Glutamatergic neuron (in vitro differentiated cells): ENCODE results near the gene CUEDC1. TPM values are rescaled to one million over a fixed set of nuclear protein-coding genes. Genes with fewer than 3 reads are reported as not detected.
A peak's percentile ranks its signal among the peaks of the same experiment; 100 is the strongest.

ENCODE experiments used
- DNase-seq: peaks from one replicate; pipeline ENCODE4 v3.0.0; 2022
- H3K27ac Mint-ChIP-seq: one replicate; pipeline ENCODE4 v1.8.0; 2020; ENCODE audit warnings: mild to moderate bottlenecking, mixed read lengths, inconsistent platforms; ENCODE audit not compliant: unreplicated experiment
- H3K27me3 Mint-ChIP-seq: one replicate; pipeline ENCODE4 v1.8.0; 2020; ENCODE audit warnings: mild to moderate bottlenecking, moderate library complexity, mixed read lengths, inconsistent platforms; ENCODE audit not compliant: unreplicated experiment
- H3K36me3 Mint-ChIP-seq: one replicate; pipeline ENCODE4 v1.8.0; 2020; ENCODE audit warnings: mild to moderate bottlenecking, mixed read lengths, inconsistent platforms; ENCODE audit not compliant: unreplicated experiment
- H3K4me1 Mint-ChIP-seq: one replicate; pipeline ENCODE4 v1.8.0; 2020; ENCODE audit warnings: mild to moderate bottlenecking, low read depth, mixed read lengths, inconsistent platforms; ENCODE audit not compliant: unreplicated experiment
- H3K4me3 Mint-ChIP-seq: one replicate; pipeline ENCODE4 v1.8.0; 2020; ENCODE audit warnings: mild to moderate bottlenecking, mixed read lengths, inconsistent platforms; ENCODE audit not compliant: unreplicated experiment
- H3K9me3 Mint-ChIP-seq: one replicate; pipeline ENCODE4 v1.8.0; 2020; ENCODE audit warnings: mild to moderate bottlenecking, moderate library complexity, mixed read lengths, inconsistent platforms; ENCODE audit not compliant: unreplicated experiment
- total RNA-seq: library from RNA; stranded (reverse); fragmentation: NEBNext Ultra II Directional; extraction: Animal tissue kit (Norgen Biotek cat#: 25700); gene quantifications from one replicate; pipeline ENCODE4 v1.2.1, GENCODE V29; 2021; ENCODE audit not compliant: unreplicated experiment
- TF ChIP-seq, protein P1 (sequence below): fragments of 200-600 bp; sonication (generic); IDR thresholded peaks from one replicate; pipeline ENCODE4 v1.5.0; 2021; ENCODE audit not compliant: partially characterized antibody, unreplicated experiment

Gene CUEDC1
- total RNA-seq, 1 donor from 2014 or later: 22.9 TPM

DNA sequence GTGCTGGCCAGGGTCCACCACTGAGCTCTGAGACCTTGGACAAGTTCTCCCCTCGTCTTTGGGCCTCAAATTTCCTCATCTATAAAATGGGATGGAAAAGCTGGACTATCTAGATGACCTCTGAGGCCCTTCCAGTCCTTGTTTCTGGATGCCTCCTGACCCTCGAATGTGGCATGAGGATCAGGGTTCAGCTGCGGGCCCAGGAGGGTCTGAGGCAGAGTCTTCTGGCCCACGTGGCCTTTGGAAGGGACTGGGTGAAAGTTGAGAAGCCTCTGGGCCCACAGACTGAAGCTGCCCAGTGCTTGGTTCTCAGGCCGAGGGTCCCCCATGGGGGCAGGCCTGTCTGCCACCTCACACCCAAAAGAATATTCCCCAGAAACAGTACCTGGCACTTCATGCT lies 88.5 kb downstream of the CUEDC1 start:
- H3K9me3 Mint-ChIP-seq: peaks cover 11% of the 10 kb centered on the region
- DNase-seq: no peak
- H3K4me3 Mint-ChIP-seq: no peak overlapping the region
- TF ChIP-seq, protein P1, sequence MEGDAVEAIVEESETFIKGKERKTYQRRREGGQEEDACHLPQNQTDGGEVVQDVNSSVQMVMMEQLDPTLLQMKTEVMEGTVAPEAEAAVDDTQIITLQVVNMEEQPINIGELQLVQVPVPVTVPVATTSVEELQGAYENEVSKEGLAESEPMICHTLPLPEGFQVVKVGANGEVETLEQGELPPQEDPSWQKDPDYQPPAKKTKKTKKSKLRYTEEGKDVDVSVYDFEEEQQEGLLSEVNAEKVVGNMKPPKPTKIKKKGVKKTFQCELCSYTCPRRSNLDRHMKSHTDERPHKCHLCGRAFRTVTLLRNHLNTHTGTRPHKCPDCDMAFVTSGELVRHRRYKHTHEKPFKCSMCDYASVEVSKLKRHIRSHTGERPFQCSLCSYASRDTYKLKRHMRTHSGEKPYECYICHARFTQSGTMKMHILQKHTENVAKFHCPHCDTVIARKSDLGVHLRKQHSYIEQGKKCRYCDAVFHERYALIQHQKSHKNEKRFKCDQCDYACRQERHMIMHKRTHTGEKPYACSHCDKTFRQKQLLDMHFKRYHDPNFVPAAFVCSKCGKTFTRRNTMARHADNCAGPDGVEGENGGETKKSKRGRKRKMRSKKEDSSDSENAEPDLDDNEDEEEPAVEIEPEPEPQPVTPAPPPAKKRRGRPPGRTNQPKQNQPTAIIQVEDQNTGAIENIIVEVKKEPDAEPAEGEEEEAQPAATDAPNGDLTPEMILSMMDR: no peak
- no peak overlapping the region for H3K27ac Mint-ChIP-seq
- H3K27me3 Mint-ChIP-seq: peaks cover 8% of the 10 kb centered on the region
- peaks cover 33% of the 10 kb centered on the region for H3K4me1 Mint-ChIP-seq
- H3K36me3 Mint-ChIP-seq: peaks cover 3% of the 10 kb centered on the region

DNA sequence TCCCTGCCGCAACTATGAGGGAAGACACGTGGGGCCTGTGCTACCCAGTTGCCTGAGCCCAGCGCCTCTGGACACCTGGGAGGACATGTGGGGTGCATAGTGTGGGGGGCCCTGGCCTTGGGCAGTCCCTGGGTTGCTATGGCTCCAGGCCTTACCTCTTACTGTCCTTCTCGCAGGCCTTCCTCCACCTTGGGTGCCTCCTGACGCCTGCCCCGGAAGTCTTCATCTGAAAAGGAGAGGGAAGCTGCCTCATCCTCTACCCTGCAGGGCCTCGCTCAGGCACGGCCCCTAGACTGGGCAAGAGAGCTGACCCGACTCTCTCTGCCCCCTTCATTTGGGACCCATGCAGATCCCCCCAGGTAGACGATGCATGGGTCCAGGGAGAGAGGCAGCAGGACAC lies 88.9 kb downstream of the CUEDC1 start:
- DNase-seq: no peak
- Mint-ChIP-seq H3K36me3 (peaks cover 3% of the 10 kb centered on the region), H3K4me1 (peaks cover 30% of the 10 kb centered on the region), H3K27me3 (peaks cover 8% of the 10 kb centered on the region), H3K4me3 (no peak overlapping the region), H3K27ac (no peak overlapping the region), H3K9me3 (peaks cover 11% of the 10 kb centered on the region)
- TF ChIP-seq, protein P1: no peak

DNA sequence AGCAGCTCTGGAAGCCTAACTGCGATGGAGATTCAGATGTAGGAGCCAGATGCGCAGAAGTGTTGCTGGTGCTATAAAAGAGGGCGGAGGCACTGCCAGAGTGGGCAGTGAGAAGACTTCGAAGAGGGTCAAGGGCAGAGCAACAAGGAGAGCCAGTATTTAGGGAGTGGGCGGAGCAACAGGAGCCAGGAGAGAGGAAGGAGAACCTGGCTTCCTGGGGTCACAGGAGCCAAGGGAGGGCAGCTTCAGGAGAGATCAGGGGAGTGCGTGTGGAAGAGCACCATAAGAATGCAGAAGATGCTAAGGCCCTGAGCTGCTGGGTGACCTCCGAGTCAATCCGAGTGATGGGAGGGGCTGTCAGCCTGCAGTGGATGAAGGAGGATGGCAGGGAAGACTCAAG lies 90.9 kb downstream of the CUEDC1 start:
- Mint-ChIP-seq H3K4me3 (peak overlapping the region; percentile 37), H3K9me3 (peaks cover 15% of the 10 kb centered on the region), H3K27ac (no peak overlapping the region), H3K4me1 (peaks cover 22% of the 10 kb centered on the region), H3K27me3 (peaks cover 8% of the 10 kb centered on the region), H3K36me3 (peaks cover 3% of the 10 kb centered on the region)
- TF ChIP-seq, protein P1: no peak
- no peak for DNase-seq

DNA sequence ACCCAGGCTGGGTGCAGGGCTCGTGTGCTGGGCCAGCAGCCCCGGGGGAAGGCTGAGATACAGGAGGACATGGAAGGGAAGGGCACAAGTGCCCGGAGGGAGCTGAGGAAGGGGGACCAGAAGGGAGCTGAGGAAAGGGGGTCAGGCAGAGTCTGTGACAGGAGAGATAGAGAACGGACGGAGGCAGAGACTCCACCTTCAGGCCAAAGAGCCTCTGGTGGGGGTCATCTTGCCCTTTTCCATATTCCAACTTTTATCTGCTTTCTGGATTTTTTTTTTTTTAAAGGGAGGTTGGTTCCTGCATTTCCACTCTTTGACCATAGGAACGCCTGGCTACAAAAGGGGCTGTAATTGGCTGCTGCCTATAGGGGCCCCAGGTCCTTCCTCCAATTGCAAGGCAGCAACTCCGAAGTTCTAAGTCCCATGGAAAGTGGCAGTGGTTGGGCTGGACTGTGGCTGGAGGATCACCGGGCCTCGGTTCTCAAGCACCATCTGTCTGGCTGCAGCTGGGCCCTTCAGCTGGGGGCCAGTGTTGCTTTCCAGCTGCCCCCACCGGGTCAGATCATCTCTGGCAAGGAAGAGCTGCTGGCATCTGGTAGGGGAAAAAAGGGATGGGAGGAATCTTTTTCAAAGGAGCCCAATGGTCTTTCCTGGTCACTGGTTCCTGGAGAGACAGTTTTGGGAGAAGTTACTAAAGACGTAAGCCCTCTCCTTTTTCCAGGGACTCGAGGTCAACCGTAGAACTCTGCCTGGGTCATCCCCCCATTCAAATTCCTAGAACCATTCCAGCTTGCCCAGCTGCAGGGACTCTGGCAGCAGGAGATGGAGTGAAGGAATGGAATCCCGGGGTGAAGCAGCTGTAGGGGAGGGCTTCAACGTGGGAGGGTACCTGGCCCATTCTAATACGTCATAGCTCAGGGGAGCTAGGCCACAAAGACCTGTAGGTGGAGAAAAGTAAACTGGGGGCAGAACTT lies 92.2 kb downstream of the CUEDC1 start:
- DNase-seq: no peak
- H3K4me3 Mint-ChIP-seq: peak overlapping the region; percentile 52
- TF ChIP-seq, protein P1: no peak
- H3K36me3 Mint-ChIP-seq: peaks cover 3% of the 10 kb centered on the region
- no peak overlapping the region for H3K27ac Mint-ChIP-seq
- peaks cover 21% of the 10 kb centered on the region for H3K4me1 Mint-ChIP-seq
- H3K27me3 Mint-ChIP-seq: peaks cover 9% of the 10 kb centered on the region
- H3K9me3 Mint-ChIP-seq: peaks cover 17% of the 10 kb centered on the region
